Measurements from ENCODE around the gene FOLR1. TPM values are rescaled to one million over a fixed set of nuclear protein-coding genes. Genes with fewer than 3 reads are reported as not detected.

FOLR1 gene
- polyA plus RNA-seq, 1 of the 3 experiments (the other 2 are of a cell fraction): not detected

GRCh38 chr11:72157131-72157530, 34.8 kb upstream of the FOLR1 start:
- no peaks in the 10 kb centered on the region for H4K20me1 ChIP-seq (ENCODE audit: insufficient read depth)
- H2AFZ ChIP-seq (ENCODE audit: low read depth): no peak overlapping the region
- H3K9me2 ChIP-seq: no peaks in the 10 kb centered on the region
- H3K36me3 ChIP-seq (replicated peaks in 1 of 2; ENCODE audit: control insufficient read depth in 1 of 2, insufficient read depth in 2 of 2, low read length in 1 of 2): no peaks in the 10 kb centered on the region
- TF ChIP-seq FOXM1 (IDR thresholded peaks at IDR 0.05; ENCODE audit: low read depth): no peak
- no peak for TF ChIP-seq RCOR1 (IDR thresholded peaks at IDR 0.05; ENCODE audit: low read length)
- no peak for TF ChIP-seq TCF12 (IDR thresholded peaks at IDR 0.05)
- no peak for TF ChIP-seq POLR2AphosphoS5 (IDR thresholded peaks at IDR 0.05; ENCODE audit: low read depth, low read length)
- TF ChIP-seq NRF1 (IDR thresholded peaks at IDR 0.05; ENCODE audit: low read depth, low read length): no peak
- no peak overlapping the region for H3K9ac ChIP-seq
- DNase-seq: no peak
- H3K27ac ChIP-seq (ENCODE audit: low read depth in 2 of 2, low read length in 1 of 2): no peak overlapping the region
- no peaks in the 10 kb centered on the region for H3K4me1 ChIP-seq (ENCODE audit: control insufficient read depth in 1 of 2, insufficient read depth in 2 of 2, low read depth in 1 of 2, low read length in 1 of 2)
- peaks cover 12% of the 10 kb centered on the region; the same call in 1 of the 2 replicates for H3K27me3 ChIP-seq (ENCODE audit: insufficient read depth)
- no peak overlapping the region for H3K4me3 ChIP-seq (ENCODE audit: low read depth in 2 of 2, low read length in 1 of 2)
- H3K79me2 ChIP-seq (ENCODE audit: insufficient read depth): no peaks in the 10 kb centered on the region
- H3F3A ChIP-seq (replicated peaks; ENCODE audit: insufficient read depth): no peaks in the 10 kb centered on the region
- WGBS (ENCODE audit: low lambda C conversion rate): 73% methylated on average over 4 of the region's 4 CpGs
- POLR2A ChIA-PET: no interaction called here
- no peak overlapping the region for H3K4me2 ChIP-seq
- H3K9me3 ChIP-seq: no peaks in the 10 kb centered on the region
- CTCF ChIA-PET: interaction anchor here (1.0 to 5.9 kb wide), 3 partner anchors 10 to 290 kb away, joined by 3 to 30 read pairs (median 5); no protein-coding TSS in a partner anchor

- ChIA-PET CTCF (interaction anchor here (2.3 to 5.9 kb wide), 2 partner anchors 16 to 23 kb away, joined by 10 to 30 read pairs; no protein-coding TSS in a partner anchor), POLR2A (no interaction called here)
- 67% methylated on average over 2 of the region's 2 CpGs for WGBS (ENCODE audit: low lambda C conversion rate)
- no peak overlapping the region for H3K4me3 ChIP-seq (ENCODE audit: low read depth in 2 of 2, low read length in 1 of 2)
- H3K27me3 ChIP-seq (ENCODE audit: insufficient read depth): peaks cover 12% of the 10 kb centered on the region; the same call in 1 of the 2 replicates
- H2AFZ ChIP-seq (ENCODE audit: low read depth): no peak overlapping the region
- no peak overlapping the region for H3K4me2 ChIP-seq
- no peak for DNase-seq
- H3F3A ChIP-seq (replicated peaks; ENCODE audit: insufficient read depth): no peaks in the 10 kb centered on the region
- H3K9me3 ChIP-seq: no peaks in the 10 kb centered on the region
- no peaks in the 10 kb centered on the region for H3K9me2 ChIP-seq
- H3K27ac ChIP-seq (ENCODE audit: low read depth in 2 of 2, low read length in 1 of 2): no peak overlapping the region
- H3K4me1 ChIP-seq (ENCODE audit: control insufficient read depth in 1 of 2, insufficient read depth in 2 of 2, low read depth in 1 of 2, low read length in 1 of 2): no peaks in the 10 kb centered on the region
- H4K20me1 ChIP-seq (ENCODE audit: insufficient read depth): no peaks in the 10 kb centered on the region
- no peaks in the 10 kb centered on the region for H3K36me3 ChIP-seq (replicated peaks in 1 of 2; ENCODE audit: control insufficient read depth in 1 of 2, insufficient read depth in 2 of 2, low read length in 1 of 2)
- H3K9ac ChIP-seq: no peak overlapping the region
- TF ChIP-seq YY1 (IDR thresholded peaks at IDR 0.05; ENCODE audit: low read depth) (no peak), ELF1 (IDR thresholded peaks at IDR 0.05) (no peak), TEAD4 (IDR thresholded peaks at IDR 0.05; ENCODE audit: borderline replicate concordance, insufficient read depth) (no peak), PBX3 (IDR thresholded peaks at IDR 0.05) (no peak), FOXJ3 (CRISPR knock-in tag; IDR thresholded peaks at IDR 0.05) (no peak), MEF2A (IDR thresholded peaks at IDR 0.05; ENCODE audit: borderline replicate concordance, low read depth) (no peak), ZBTB33 (IDR thresholded peaks at IDR 0.05; ENCODE audit: borderline replicate concordance, low read depth) (no peak), RAD21 (IDR thresholded peaks at IDR 0.05; ENCODE audit: low read length) (no peak), EZH2phosphoT487 (IDR thresholded peaks at IDR 0.05; ENCODE audit: borderline replicate concordance, low read depth) (no peak), CTCF (IDR thresholded peaks at IDR 0.05) (no peak), FOSL2 (IDR thresholded peaks at IDR 0.05; ENCODE audit: borderline replicate concordance, low read depth) (no peak), JUND (IDR thresholded peaks at IDR 0.05) (no peak), RCOR1 (IDR thresholded peaks at IDR 0.05; ENCODE audit: low read length) (no peak), MAX (IDR thresholded peaks at IDR 0.05; ENCODE audit: low read depth) (no peak), SMC3 (IDR thresholded peaks at IDR 0.05; ENCODE audit: low read depth, low read length) (no peak)
- no peaks in the 10 kb centered on the region for H3K79me2 ChIP-seq (ENCODE audit: insufficient read depth)
Observed at GRCh38 chr11:72160319-72160718, 31.6 kb upstream of the FOLR1 start.
